Measurements from ENCODE around the gene ITPRIP.

ITPRIP gene

GRCh38 chr10:104274762-104275721 is 63.2 kb downstream of the ITPRIP start:
- DNase-seq, result peak; percentile 59 to 69

GRCh38 chr10:104273899-104274575 is 64.2 kb downstream of the ITPRIP start:
- DNase-seq, result no peak

DNA sequence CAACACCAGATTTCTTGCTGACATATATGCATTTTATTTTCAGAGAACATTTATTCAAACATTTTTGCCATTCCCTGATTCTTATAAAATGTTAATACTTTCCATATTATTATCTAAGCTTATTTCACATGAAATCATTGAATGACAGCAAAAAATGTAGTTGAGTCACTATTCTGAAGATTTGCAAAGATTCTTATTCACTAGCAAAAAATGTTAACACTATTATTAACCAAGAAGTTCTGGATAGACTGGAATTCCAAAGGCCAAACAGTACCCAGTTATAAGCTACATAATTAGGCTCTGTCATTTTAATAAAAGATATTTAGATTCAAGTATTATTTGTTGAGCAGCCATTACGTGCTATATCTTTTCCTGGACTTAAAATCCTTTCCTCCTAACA is 65.0 kb downstream of the ITPRIP start:
- DNase-seq, result no peak

DNA sequence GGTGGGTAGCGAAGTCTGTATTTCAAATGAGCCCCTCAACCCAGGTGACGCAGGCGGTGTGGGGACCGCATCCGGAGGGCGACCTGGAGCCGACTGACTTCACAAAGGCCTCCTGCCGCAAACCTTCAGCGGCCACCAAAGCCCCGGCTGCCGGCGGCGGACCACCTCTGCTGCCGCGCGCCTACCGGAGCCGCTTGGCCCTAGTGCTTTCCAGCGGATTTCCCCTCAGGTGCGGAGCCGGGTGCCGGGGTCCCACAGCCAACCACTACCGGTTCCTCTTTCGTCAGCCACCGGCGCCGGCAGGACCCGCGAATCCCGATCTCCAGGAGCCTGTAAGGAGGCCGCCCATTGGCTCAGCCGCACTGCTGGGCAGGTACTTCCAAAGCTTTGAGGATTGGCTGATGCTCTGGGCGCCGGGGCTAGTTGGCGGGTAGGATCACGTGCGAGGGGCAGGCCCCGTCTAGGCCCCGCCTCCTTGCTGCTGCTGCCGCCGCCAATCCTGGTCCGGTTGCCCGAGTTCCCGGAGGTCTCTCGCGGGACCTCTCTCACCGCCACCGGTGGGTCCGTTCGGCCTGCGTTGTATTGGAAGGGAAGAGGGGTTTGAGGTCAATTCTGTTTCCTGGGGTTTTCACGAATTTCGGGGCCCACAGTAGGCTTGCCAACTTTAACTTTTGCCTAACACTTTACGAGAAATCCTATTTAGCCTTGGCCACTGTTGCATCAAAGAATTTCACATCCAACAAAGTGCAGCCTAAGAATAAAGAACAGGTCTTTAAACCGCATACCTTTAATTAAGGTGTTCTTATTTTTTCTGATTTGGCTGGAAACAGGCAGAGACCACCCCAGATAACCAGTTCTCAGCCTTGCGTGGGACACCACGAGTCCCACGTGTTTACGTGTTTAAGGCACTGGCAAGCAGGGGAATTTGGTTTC is 69.3 kb downstream of the ITPRIP start, which contains the start of gene GSTO2:
GSTO2 (plus strand) TSS at position 472 of the 933 bp plus-strand sequence. CDS start 5,732 bp downstream, outside the sequence.
- DNase-seq, result peak; percentile 97 to 98

DNA sequence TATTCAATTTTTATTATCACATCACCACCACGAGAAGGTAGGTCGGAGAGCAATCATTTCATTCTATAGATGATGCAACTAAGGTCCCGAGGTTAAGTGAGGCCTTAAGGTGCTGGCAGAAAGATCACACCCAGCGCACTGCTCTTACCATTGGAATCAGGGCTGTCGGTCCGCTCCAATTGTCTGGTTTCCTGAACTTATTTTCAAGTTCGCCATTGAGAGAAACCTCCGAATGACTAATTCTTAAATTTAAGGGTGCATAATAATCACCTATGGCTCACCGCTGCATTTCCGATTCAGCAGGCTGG is 69.9 kb downstream of the ITPRIP start:
- DNase-seq, result no peak

- DNase-seq, result peak; percentile 41 to 56
These were observed 70.4 kb downstream of the ITPRIP start for GRCh38 chr10:104267721-104268404.

- no peak for DNase-seq
These were observed 73.5 kb downstream of the ITPRIP start for GRCh38 chr10:104264783-104265182.

- no peak for DNase-seq
These were observed 76.2 kb downstream of the ITPRIP start for GRCh38 chr10:104262055-104262454.

DNA sequence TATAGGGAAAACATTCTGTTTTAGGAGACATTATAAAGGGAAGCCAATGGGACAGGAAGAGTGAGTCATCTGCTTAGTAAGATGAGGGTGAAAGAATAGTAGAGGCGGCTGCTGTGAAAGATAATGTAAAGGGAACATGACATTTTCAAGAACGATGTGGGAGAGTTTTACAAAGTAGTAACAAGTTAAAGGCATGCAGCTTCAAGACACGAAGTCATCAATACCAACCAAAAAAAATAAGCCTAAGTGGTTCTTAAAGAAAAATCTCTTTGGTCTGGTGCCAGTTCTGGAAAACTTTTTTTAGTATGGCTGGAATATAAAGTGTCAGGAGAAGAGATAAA is 77.5 kb downstream of the ITPRIP start:
- no peak for DNase-seq

- no peak for DNase-seq
These were observed 78.1 kb downstream of the ITPRIP start for GRCh38 chr10:104259999-104260774.

Data from stimulated activated CD4-positive, alpha-beta T cell treated with anti-CD3 and anti-CD28 coated beads, Interleukin-2, amount 100 ng/mL, for 24 hours (primary cell).